GM21367 (cell line): ENCODE results near the gene PSME2.

ENCODE experiments used
- ATAC-seq: cut with Tn5 transposase; IDR thresholded peaks from one replicate; pipeline ENCODE4 v1.9.1; 2021; ENCODE audit not compliant: unreplicated experiment

The PSME2 gene

GRCh38 chr14:24156840-24157239 lies 10.4 kb upstream of the PSME2 start:
- no peak for ATAC-seq

DNA sequence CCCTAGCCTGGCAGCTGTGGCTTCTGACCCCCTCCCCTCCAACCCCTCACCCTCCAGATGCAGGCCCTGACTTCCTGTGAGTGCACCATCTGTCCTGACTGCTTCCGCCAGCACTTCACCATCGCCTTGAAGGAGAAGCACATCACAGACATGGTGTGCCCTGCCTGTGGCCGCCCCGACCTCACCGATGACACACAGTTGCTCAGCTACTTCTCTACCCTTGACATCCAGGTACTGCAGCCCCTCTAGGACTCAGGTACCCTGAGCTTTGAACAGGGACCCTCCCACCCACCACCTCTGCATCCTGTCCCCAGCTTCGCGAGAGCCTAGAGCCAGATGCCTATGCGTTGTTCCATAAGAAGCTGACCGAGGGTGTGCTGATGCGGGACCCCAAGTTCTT lies 8.7 kb upstream of the PSME2 start:
- no peak for ATAC-seq

GRCh38 chr14:24151404-24152080 lies 5.1 kb upstream of the PSME2 start:
- ATAC-seq = no peak

DNA sequence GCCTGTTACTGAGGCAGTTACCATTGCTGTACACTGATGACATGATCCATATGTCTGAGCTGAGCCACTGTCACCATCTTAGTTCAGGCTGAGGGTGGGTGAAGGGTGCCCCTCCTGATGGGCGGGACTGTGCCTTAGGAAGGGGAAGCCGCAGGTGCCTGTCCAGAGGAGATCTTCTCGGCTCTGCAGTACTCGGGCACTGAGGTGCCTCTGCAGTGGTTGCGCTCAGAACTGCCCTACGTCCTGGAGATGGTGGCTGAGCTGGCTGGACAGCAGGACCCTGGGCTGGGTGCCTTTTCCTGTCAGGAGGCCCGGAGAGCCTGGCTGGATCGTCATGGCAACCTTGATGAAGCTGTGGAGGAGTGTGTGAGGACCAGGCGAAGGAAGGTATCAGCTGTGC lies 4.6 kb upstream of the PSME2 start:
- no peak for ATAC-seq

DNA sequence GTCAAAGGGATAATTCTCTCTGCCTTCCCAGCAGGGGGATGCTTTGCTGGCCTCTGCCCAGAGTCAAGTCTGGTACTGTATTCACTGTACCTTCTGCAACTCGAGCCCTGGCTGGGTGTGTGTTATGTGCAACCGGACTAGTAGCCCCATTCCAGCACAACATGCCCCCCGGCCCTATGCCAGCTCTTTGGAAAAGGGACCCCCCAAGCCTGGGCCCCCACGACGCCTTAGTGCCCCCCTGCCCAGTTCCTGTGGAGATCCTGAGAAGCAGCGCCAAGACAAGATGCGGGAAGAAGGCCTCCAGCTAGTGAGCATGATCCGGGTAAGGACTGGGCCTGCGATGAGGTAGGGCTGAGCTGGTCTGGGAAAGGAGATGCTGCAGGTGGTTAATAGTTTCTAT lies 4.2 kb upstream of the PSME2 start:
- ATAC-seq = no peak

DNA sequence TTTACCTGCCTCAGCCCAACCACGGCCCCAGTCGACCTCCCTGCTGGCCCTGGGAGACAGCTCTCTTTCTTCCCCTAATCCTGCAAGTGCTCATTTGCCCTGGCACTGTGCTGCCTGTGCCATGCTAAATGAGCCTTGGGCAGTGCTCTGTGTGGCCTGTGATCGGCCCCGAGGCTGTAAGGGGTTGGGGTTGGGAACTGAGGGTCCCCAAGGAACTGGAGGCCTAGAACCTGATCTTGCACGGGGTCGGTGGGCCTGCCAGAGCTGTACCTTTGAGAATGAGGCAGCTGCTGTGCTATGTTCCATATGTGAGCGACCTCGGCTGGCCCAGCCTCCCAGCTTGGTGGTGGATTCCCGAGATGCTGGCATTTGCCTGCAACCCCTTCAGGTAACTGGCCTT lies 3.7 kb upstream of the PSME2 start:
- ATAC-seq = no peak

DNA sequence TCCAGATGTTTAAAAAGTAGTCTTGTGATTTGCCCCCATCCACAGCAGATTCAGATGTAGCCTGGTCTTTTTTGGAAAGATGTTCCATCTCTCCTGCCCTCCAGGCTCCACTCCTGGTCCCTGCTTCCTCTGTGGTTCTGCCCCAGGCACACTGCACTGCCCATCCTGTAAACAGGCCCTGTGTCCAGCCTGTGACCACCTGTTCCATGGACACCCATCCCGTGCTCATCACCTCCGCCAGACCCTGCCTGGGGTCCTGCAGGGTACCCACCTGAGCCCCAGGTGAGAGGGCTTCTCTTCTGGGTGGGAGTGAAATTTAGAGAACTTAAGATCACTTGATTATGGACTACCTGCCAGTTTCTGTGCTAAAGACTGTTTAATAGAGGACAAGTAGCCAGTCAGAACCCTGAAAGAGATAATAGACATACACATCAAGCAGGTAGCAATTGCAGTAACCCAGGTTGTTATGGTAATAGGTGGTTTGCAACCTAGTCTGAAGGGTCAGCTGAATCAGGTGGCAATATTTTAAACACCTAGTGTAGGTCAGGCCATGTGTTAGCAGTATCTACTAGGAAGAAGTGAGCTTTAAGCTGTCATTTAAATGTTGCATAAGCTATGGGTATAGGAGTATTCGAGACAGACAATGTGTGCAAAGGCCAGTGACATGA lies 3.0 kb upstream of the PSME2 start:
- no peak for ATAC-seq

DNA sequence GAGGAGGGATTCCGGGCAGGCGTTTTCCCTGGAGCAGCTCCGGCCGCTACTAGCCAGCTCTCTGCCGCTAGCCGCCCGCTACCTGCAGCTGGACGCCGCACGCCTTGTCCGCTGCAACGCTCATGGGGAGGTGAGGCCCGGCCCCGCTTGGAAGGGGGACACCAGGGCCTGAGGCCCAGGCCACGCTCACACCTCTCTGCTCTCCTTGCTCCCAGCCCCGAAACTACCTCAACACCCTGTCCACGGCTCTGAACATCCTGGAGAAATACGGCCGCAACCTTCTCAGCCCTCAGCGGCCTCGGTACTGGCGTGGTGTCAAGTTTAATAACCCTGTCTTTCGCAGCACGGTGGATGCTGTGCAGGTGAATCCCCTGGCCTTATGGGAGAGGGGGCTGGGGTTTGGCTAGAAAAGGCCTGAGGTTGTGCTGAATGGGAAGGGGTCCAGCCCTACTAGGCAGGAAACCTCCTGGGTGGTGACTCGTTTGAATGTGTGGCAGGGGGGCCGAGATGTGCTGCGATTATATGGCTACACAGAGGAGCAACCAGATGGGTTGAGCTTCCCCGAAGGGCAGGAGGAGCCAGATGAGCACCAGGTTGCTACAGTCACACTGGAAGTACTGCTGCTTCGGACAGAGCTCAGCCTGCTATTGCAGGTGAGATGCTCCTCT lies 1.5 kb upstream of the PSME2 start:
- no peak for ATAC-seq

GRCh38 chr14:24146978-24147760 lies 759 bp upstream of the PSME2 start, which contains the start of gene RNF31:
TSS of gene RNF31 (plus strand) at chr14:24147498. CDS start at chr14:24147699, 201 bp downstream.
- ATAC-seq = peak; percentile 73

DNA sequence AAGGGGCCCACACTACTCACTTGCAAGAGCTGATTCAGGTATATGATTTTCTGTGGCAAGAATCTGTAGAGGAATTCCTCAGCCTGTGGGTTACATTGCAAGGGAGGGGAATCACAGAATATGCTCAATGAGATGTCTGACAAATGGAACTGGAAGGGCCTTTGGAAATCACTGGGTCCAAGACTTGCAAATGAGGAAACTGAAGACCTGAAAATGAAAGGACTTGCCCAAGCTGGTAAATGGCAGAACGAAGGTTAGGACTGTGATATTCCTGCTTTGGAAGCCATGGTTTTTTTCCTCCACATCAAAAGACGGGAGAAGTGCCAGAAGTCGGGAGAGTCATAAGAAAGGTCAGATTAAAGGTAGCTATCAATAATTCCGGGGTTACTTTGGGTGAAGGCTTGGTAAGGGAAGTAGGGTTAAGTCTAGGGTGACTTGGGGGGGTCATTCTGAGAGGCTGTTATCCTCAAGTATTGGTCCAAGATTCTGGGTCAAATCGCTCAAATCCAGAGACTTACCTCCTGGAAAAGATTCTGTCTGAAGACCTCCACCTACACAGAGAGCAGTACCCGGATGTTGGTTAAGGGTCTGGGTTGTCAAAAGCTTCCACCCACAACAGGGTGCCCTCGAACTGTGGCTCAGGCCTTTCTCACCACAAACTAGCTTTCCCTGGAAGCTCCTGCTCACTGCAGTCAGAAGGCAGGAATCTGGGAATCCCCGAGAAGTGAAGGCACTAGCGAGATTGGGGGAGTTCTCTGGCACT lies 539 bp downstream of the PSME2 start:
- ATAC-seq = no peak

- ATAC-seq = no peak
Observed at GRCh38 chr14:24145219-24145618, 1.2 kb downstream of the PSME2 start.

- ATAC-seq = no peak
Observed at GRCh38 chr14:24144451-24144850, 2.0 kb downstream of the PSME2 start.

DNA sequence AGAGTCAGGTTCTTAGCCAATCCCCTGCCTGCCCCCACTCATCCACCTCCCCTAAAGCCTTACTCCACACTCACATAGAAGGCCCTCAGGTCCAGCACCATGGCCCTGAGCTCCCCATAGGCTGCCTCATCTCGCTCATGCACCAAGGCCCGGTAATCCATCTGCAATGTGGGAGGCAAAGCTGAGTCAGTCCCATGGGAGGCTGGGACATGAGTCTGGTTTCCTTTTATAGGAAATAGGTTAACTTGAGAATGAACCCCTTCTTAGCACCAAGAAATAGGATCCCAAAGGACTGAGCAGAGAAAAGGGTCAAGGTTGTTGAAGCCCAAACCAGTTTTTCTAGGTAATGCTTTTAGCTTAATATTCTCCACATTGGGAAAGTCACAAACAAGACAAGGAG lies 2.9 kb downstream of the PSME2 start:
- ATAC-seq = no peak

DNA sequence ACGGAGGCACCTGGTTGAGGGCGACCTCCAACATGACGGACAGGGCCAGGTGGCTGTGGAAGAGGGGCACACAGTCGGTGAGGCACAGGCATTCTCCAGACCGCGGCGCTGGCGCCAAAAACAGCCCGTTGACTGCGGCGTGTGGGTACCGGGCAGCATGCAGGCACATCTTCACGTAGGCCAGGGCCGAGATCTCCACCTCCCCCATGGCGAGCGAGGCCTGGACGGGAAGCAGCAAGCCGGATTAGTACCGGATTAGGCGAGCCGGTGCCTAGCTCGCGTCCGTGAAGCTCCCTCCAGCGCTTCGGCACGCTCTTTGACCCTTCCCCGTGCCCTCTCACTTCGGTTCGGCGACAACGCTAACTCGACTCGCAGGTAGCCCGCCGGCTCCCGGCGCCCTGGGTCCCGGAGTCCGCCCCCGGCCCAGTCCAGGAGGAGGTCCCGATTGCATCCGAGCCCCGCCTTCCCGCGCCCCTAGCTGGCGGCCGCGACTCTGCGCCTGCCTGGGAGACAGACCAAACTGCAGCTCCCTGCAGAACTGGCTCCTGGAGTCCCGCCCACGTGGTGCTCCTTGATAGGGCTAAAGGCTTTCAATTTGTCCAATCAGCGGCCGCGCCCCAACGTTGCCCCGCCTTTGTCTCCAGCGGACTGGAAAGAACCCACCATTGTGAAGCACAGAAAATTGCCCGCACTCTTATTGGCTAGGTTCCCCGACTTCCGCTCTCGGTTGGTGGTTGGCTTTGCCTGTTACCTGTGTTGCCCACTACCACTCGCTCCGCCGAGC lies 5.1 kb downstream of the PSME2 start, which contains the start of gene EMC9:
Gene EMC9, minus strand, starts transcription at position 495 of the 784 bp plus-strand sequence. Its CDS starts 287 bp downstream, at position 208.
- ATAC-seq = peak; percentile 66

DNA sequence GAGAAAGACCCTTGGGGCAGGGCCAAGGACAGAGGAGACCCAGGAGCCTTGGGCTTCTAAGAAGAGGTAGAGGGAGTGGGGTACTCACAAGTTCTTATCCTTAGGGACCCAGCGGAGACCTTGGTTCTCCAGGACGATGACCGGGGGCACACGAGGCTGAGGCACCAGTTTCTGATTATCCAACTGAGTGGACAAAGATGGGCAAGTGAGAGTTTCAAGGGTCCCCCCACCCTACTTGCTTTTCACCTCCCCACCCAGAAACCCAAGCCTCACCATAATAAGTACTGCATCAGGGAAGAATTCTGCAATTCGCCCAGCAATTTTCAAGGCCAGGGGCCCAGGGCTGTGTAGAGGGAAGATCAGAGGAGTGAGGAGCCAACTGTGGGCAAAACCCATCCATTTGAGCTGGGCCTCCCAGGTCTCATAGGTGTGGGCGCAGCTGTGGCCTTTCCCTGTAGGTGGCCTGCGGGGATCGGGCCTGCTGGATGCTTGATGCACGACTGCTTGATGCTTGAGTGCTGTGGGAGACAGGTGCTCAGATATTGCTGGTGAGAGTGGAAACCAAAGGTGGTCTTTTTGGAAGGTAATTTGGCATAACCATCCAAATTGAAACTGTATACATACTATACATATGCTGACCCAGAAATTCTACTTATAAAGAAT lies 7.0 kb downstream of the PSME2 start:
- no peak for ATAC-seq

- no peak for ATAC-seq
Observed at GRCh38 chr14:24138396-24139271, 7.8 kb downstream of the PSME2 start.

DNA sequence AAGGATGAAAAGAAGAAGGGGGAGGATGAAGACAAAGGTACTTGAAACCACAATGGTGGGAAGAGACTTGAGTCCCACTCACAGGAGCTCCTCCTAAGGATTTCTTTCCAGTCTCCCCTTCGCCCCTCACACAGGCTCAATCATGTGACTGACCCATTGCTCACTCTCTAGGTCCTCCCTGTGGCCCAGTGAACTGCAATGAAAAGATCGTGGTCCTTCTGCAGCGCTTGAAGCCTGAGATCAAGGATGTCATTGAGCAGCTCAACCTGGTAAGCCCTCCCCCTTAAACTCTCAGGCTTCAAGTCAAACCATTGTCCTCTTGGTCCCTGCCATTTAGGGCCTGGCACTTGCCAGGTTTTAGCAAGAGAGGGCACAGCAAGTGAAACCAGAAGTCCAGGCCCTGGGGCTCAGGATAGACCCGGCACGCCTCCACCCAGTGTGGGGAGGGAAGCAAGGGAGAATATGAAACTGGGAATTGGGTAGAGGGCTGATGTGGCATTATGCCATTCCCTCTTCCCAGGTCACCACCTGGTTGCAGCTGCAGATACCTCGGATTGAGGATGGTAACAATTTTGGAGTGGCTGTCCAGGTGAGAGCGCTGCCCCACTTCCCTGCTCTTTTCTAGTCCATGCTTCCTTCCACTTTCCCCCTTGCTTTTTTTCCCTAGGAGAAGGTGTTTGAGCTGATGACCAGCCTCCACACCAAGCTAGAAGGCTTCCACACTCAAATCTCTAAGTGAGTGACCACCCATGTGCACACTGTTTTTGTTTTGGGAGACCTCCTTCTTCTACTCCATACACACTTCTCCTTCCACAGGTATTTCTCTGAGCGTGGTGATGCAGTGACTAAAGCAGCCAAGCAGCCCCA lies 8.6 kb downstream of the PSME2 start:
- ATAC-seq = no peak
